SK-N-MC (cell line): ENCODE results near the gene ALKBH2.
"Not testable (repeated sequence)": the region's sequence is repeated elsewhere in the genome, so short reads cannot be mapped to it uniquely, and the experiment has no call there.

ENCODE experiments used
- DNase-seq: peaks from one replicate; pipeline ENCODE4 v3.0.0-alpha.2; 2011; ENCODE audit warnings: low read depth, low spot score
- H3K27ac ChIP-seq: fragments of 200-600 bp; sonication (generic); 2 replicates; pipeline ENCODE4 v1.5.1; 2016; ENCODE audit warnings: mixed run types
- H3K36me3 ChIP-seq: fragments of 200-600 bp; sonication (generic); 2 replicates; pipeline ENCODE4 v1.6.1; 2017; ENCODE audit warnings: antibody characterized with exemption, low read length, mixed read lengths; ENCODE audit not compliant: insufficient read depth
- H3K4me3 ChIP-seq: fragments of 200-600 bp; sonication (generic); 2 replicates; pipeline ENCODE4 v1.5.1; 2016
- H3K9ac ChIP-seq: fragments of 200-600 bp; sonication (generic); 2 replicates; pipeline ENCODE4 v1.8.0; 2017; ENCODE audit warnings: mixed run types, mixed read lengths; ENCODE audit not compliant: insufficient read length
- H3K9me3 ChIP-seq: fragments of 200-600 bp; sonication (generic); 2 replicates; pipeline ENCODE4 v1.6.1; 2017; ENCODE audit warnings: low read depth, mild to moderate bottlenecking, antibody characterized with exemption, low read length, moderate library complexity, mixed read lengths
- EZH2 ChIP-seq: fragments of 200-600 bp; sonication (generic); IDR thresholded peaks from one replicate; pipeline ENCODE4 v1.6.1; 2017; ENCODE audit warnings: antibody characterized with exemption
- FOXP2 ChIP-seq: optimal IDR thresholded peaks from 2 replicates; pipeline ENCODE3; 2011; ENCODE audit warnings: mild to moderate bottlenecking, moderate library complexity; ENCODE audit not compliant: insufficient read depth; ENCODE audit errors: extremely low read length, control extremely low read depth
- POLR2AphosphoS5 ChIP-seq: IDR thresholded peaks from 2 replicates; pipeline ENCODE4 v1.6.1; 2012; ENCODE audit warnings: mild to moderate bottlenecking, low read depth, low read length, borderline replicate concordance

ALKBH2 gene

GRCh38 chr12:109069307-109070271 is 23.7 kb downstream of the ALKBH2 start:
- no peak; the same call in 1 of the 2 replicates for TF ChIP-seq POLR2AphosphoS5
- H3K9me3 ChIP-seq, result no peaks in the 10 kb centered on the region
- H3K9ac ChIP-seq, result no peak overlapping the region
- DNase-seq, result peak; percentile 72
- peak overlapping the region; percentile 79; the same call in 1 of the 2 replicates for H3K27ac ChIP-seq
- H3K36me3 ChIP-seq, result peaks cover 44% of the 10 kb centered on the region
- H3K4me3 ChIP-seq, result peak overlapping the region; percentile 46

- TF ChIP-seq FOXP2, result no peak
- TF ChIP-seq EZH2, result no peak
- TF ChIP-seq POLR2AphosphoS5, result no peak
- Histone ChIP-seq H3K27ac (no peak overlapping the region), H3K36me3 (peaks cover 27% of the 10 kb centered on the region), H3K4me3 (no peak overlapping the region), H3K9ac (no peak overlapping the region), H3K9me3 (no peaks in the 10 kb centered on the region)
- DNase-seq, result no peak
These were observed 27.4 kb downstream of the ALKBH2 start for GRCh38 chr12:109065853-109066193.

- TF ChIP-seq POLR2AphosphoS5, result no peak
- TF ChIP-seq FOXP2, result no peak
- TF ChIP-seq EZH2, result no peak
- Histone ChIP-seq H3K9ac (no peak overlapping the region), H3K4me3 (no peak overlapping the region), H3K9me3 (no peaks in the 10 kb centered on the region), H3K36me3 (peaks cover 22% of the 10 kb centered on the region), H3K27ac (no peak overlapping the region)
- DNase-seq, result no peak
These were observed 28.0 kb downstream of the ALKBH2 start for GRCh38 chr12:109065154-109065852.

- H3K27ac ChIP-seq, result no peak overlapping the region
- no peak overlapping the region for H3K9ac ChIP-seq
- no peak for DNase-seq
- H3K36me3 ChIP-seq, result peaks cover 22% of the 10 kb centered on the region
- TF ChIP-seq EZH2 (no peak), FOXP2 (no peak), POLR2AphosphoS5 (no peak)
- H3K4me3 ChIP-seq, result no peak overlapping the region
- H3K9me3 ChIP-seq, result no peaks in the 10 kb centered on the region
These were observed 29.1 kb downstream of the ALKBH2 start for GRCh38 chr12:109064143-109064542.

DNA sequence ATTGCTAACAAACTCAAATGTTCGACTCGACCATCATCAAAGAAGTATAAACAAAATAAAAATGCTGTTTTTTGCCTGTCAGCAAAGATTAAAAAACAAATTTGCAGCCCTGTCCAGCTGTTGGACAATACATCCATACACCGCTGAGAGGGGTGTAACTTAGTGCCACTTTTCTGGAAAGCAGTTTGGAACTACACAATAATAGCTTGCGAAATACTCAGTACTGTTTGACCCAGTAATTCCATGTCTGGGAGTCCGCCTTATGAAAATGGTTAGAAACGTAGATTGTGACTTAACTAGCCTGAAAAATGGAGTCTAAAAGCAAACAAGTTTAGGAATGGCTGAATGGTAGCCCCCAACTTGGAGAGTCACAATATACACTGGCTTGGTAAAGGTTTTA is 34.5 kb downstream of the ALKBH2 start:
- no peak for DNase-seq
- Histone ChIP-seq H3K4me3 (no peak overlapping the region), H3K9me3 (no peaks in the 10 kb centered on the region), H3K27ac (no peak overlapping the region), H3K36me3 (peaks cover 24% of the 10 kb centered on the region), H3K9ac (no peak overlapping the region)
- TF ChIP-seq POLR2AphosphoS5, result no peak
- no peak for TF ChIP-seq FOXP2
- no peak for TF ChIP-seq EZH2

- no peak for TF ChIP-seq FOXP2
- no peak for TF ChIP-seq POLR2AphosphoS5
- TF ChIP-seq EZH2, result no peak
- Histone ChIP-seq H3K27ac (no peak overlapping the region), H3K36me3 (peaks cover 16% of the 10 kb centered on the region; the same call in 1 of the 2 replicates), H3K9ac (no peak overlapping the region), H3K9me3 (no peaks in the 10 kb centered on the region), H3K4me3 (no peak overlapping the region)
- no peak for DNase-seq
These were observed 35.9 kb downstream of the ALKBH2 start for GRCh38 chr12:109057376-109057775.

GRCh38 chr12:109056891-109057290 is 36.4 kb downstream of the ALKBH2 start:
- Histone ChIP-seq H3K9ac (no peak overlapping the region), H3K9me3 (no peaks in the 10 kb centered on the region), H3K27ac (no peak overlapping the region), H3K4me3 (no peak overlapping the region), H3K36me3 (peaks cover 16% of the 10 kb centered on the region; the same call in 1 of the 2 replicates)
- no peak for DNase-seq
- no peak for TF ChIP-seq FOXP2
- TF ChIP-seq POLR2AphosphoS5, result no peak
- TF ChIP-seq EZH2, result no peak

GRCh38 chr12:109054520-109054919 is 38.8 kb downstream of the ALKBH2 start:
- Histone ChIP-seq H3K9ac (no peak overlapping the region), H3K36me3 (peaks cover 16% of the 10 kb centered on the region; the same call in 1 of the 2 replicates), H3K9me3 (no peaks in the 10 kb centered on the region), H3K4me3 (no peak overlapping the region), H3K27ac (no peak overlapping the region)
- no peak for TF ChIP-seq FOXP2
- no peak for TF ChIP-seq POLR2AphosphoS5
- no peak for TF ChIP-seq EZH2
- DNase-seq, result no peak

- not testable (repeated sequence) for H3K27ac ChIP-seq, H3K9me3 ChIP-seq, DNase-seq, H3K4me3 ChIP-seq, H3K9ac ChIP-seq
- peaks cover 16% of the 10 kb centered on the region; the same call in 1 of the 2 replicates for H3K36me3 ChIP-seq
These were observed 39.2 kb downstream of the ALKBH2 start for GRCh38 chr12:109054124-109054513.
